GM19193 (cell line): ENCODE data around the gene GRM8.

Experiments used
- POLR2A ChIP-seq: IDR thresholded peaks from 4 replicates; pipeline ENCODE4 v1.6.1; 2011; ENCODE audit not compliant: insufficient read depth, insufficient read length; ENCODE audit errors: extremely low read depth

The GRM8 gene

GRCh38 chr7:127040042-127040441 is 212.7 kb downstream of the GRM8 start:
- TF ChIP-seq POLR2A, result no peak

GRCh38 chr7:127039541-127039940 is 213.2 kb downstream of the GRM8 start:
- no peak for TF ChIP-seq POLR2A

DNA sequence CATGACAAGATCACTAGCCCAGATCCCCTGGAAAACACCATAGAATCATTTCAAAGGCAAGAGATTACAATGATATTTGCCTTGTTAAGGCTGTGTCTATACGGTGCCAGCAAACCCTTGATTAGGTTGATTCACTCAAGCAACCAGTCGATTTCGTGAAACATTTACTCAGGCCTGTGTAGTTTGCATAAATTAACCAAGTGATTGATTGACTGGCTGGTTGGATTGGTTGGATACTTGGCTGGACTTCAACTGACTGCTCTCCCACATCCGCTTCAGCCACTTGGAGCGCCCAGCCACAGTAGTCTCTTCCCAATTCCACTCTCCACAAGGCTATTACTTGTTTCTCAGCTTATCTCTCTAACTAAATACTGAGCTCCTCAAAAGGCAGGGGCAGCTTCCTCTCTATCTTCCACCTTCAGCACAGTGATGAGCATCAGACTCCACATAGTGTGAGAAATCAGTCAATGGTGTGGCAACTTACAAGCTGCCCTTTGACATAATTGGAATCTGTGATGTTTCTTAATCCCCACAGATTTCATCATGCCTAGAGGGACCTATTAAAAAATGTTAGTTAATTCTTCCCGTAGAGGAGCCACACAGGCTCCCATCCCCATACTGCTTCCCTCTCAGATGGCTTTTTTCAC is 217.4 kb downstream of the GRM8 start:
- TF ChIP-seq POLR2A, result no peak

GRCh38 chr7:127034186-127034806 is 218.4 kb downstream of the GRM8 start:
- TF ChIP-seq POLR2A, result no peak

- no peak for TF ChIP-seq POLR2A
These were observed 222.9 kb downstream of the GRM8 start for GRCh38 chr7:127029823-127030222.

GRCh38 chr7:127021857-127022256 is 230.9 kb downstream of the GRM8 start:
- TF ChIP-seq POLR2A, result no peak

- TF ChIP-seq POLR2A, result no peak
These were observed 231.6 kb downstream of the GRM8 start for GRCh38 chr7:127021019-127021738.

DNA sequence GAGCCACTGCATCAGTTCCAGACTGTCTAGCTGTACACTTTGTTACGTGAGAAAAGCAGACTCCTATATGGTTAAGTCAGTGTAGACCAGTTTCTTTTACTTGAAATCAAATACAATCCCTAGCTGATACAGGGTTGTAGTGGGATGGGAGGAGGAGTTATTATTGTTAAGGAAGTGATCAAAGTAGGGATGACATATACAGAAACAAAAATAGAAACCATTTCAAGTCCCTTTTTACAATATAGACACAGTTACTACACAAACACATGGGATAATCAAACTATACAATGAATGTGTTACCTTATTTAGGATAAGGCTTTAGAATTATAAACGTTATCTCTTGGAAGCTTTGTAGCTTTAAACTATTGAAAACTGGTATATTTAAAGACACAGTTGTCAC is 233.9 kb downstream of the GRM8 start:
- TF ChIP-seq POLR2A, result no peak

DNA sequence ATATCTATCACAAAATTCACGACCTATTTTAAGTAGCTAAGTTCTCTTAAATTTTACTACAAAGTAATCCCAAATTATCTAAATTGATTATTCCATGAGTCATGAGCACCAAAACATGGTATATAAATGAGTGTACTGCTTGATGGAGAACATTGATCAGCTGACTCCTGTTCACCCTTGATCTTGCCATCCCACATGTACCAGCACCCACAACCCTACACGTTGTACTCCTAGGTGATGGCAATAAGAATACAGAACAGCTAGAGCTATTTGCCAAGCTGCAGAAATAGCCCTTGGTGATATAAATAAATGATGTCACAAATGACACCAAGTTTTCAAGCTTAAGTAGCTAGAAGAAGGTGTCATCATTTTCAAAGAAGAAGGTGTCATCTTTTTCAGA is 235.5 kb downstream of the GRM8 start:
- no peak for TF ChIP-seq POLR2A

- no peak for TF ChIP-seq POLR2A
These were observed 252.0 kb downstream of the GRM8 start for GRCh38 chr7:127000725-127001124.

DNA sequence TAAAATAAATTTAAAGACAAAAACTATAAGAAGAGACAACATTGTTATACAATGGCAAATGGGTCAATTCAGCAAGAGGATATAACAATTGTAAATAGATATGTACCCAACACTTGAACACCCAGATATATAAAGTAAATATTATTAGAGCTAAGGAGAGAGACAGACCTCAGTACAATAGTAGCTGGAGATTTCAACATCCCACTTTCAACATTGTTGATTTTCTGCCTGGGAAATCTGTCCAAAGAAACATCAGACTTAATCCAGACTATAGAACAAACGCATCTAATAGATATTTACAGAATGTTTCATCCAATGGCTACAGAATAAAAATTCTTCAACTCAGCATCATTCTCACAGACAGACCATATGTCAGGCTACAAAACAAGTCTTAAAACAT is 256.1 kb downstream of the GRM8 start:
- no peak for TF ChIP-seq POLR2A

- TF ChIP-seq POLR2A, result no peak
These were observed 259.0 kb downstream of the GRM8 start for GRCh38 chr7:126993626-126994213.

DNA sequence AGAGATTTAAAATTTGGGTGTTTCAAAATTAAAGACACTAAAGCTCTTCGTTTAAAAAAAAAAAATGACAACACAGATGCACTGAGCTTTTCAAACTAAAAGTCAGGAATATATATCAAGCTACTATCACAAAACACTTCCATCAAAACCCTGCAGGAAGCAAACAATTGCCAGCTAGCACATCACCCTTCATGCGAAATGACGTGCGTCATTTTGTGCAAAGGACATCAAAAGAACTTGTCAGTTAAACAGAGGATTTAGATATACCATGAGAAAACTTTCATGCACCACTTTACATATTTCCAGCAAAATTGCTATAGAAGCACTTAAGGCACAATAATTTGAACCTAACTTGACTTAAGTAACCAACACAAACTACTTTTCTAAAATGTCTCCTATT is 264.7 kb downstream of the GRM8 start:
- no peak for TF ChIP-seq POLR2A

DNA sequence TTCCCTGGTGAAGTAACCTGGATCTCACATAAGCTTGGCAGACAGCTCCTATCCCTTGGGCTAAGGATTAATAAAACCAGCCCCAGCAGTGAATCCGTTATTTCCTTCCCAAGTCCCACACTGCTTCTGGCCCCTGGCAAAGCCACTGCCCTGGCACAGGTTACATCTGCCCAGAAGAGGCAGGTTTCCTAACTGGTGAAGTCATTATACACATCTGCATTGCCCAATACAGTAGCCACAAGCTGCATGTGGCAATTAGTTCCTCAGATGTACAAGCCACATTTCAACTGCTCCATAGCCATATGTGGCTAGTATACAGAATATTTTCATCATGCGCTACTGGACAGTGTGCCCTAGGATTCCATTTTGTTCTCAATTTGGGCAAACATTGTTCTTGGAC is 273.0 kb downstream of the GRM8 start:
- TF ChIP-seq POLR2A, result no peak

DNA sequence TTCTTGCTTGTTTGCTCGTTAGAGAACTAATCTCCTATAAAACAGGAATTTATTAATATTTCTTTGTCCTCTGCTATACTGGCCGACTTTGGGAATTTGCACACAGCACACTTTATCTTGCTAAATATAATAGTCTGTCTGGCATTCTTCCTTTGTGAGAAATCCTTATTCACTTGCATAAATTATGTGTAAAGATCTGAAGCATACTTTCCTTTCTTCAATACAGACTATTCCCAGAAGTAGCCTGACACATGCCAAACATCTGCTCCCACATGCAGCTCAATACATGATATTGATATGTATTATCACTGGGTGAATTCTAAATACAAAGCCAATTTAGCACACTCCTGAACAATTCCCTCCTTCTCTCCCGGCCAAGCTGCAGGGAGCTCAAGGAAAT is 273.9 kb downstream of the GRM8 start:
- TF ChIP-seq POLR2A, result no peak

DNA sequence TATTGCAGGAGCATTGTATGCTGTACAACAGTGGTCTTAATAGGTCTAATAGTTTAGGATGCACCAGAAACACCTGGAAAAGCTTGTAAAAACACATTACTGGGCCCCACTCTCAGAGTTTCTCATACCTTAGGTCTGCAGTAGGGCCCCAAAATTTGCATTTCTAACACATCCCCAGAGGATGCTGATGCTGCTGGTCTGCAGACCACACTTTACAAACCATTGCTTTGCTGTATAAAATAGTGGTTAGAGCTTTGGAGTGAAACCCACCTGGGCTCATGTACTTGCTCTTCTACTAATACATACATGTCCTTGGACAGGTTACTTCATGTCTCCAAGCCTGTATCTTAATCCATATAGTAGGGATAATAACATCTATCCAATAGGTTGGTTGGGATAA is 279.7 kb downstream of the GRM8 start:
- TF ChIP-seq POLR2A, result no peak
